Measurements from ENCODE around the gene PLAU.

The PLAU gene

GRCh38 chr10:73931767-73932619, 21.1 kb downstream of the PLAU start:
- DNase-seq (ENCODE audit: extremely low spot score), result peak; percentile 75
- no peak for TF ChIP-seq CTCF (IDR thresholded peaks at IDR 0.05; ENCODE audit: control extremely low read depth, extremely low read depth, low read depth, missing control alignments)
- ChIA-PET POLR2A (no interaction called here), CTCF (interaction anchor here (0.7 to 24.1 kb wide), 14 partner anchors 8 to 161 kb away, joined by 3 to 566 read pairs (median 4); partner anchors contain the start of gene CAMK2G)

- no peak for TF ChIP-seq CTCF (IDR thresholded peaks at IDR 0.05; ENCODE audit: control extremely low read depth, extremely low read depth, low read depth, missing control alignments)
- ChIA-PET CTCF (interaction anchor here (0.9 to 24.1 kb wide), 13 partner anchors 7 to 161 kb away, joined by 3 to 566 read pairs (median 3); partner anchors contain the start of gene CAMK2G), POLR2A (no interaction called here)
- DNase-seq (ENCODE audit: extremely low spot score), result no peak
Measured at GRCh38 chr10:73932620-73933112, 21.7 kb downstream of the PLAU start.

DNA sequence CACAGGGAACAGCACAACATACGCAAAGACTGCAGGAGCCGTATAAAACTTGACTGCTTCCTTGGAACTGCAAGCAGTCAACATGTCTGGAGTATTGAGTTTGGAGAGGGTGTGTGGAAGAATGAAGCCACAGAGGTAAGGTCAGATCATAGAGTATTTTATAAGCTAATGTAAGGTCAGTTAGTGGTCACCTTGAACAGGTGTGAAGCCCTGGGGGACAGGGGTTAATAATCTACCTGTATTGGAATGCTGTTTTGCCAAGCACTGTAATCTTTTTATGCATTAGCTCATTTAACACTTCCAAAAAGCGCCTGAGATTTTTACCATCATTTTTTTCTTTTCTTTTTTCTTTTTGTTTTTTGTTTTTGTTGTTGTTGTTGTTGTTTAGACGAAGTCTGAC, 23.1 kb downstream of the PLAU start:
- ChIA-PET POLR2A (interaction anchor here (1.1 kb wide), 1 partner anchor 43 kb away, joined by 4 read pairs; no protein-coding TSS in a partner anchor), CTCF (interaction anchor here (1.1 to 24.1 kb wide), 6 partner anchors 6 to 147 kb away, joined by 3 to 566 read pairs (median 4); partner anchors contain the start of gene CAMK2G)

DNA sequence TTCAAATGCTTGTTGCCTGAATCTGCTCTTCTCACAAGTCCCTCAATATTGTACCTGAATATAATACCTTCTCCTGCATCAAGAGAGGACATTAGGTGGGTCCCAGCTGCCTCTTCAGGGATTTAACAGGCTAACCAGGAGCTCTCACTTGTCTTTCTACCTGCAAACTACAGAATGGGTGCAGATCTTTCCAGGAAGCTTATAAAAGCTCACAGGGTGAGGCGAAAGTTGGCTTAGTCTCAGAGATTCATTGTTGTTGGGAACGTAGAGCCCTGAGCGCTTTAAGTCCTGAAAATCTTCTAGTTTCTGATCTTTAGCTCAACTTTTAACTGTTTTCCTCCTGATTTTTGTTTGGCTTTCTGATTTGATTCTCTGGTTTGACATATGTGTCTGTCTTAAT, 25.0 kb downstream of the PLAU start:
- ChIA-PET POLR2A (interaction anchor here (0.5 kb wide), 1 partner anchor 16 kb away, joined by 4 read pairs; no protein-coding TSS in a partner anchor), CTCF (interaction anchor here (1.0 to 24.1 kb wide), 9 partner anchors 6 to 146 kb away, joined by 3 to 566 read pairs (median 4); partner anchors contain the start of gene CAMK2G)
- TF ChIP-seq CTCF (IDR thresholded peaks at IDR 0.05; ENCODE audit: control extremely low read depth, extremely low read depth, low read depth, missing control alignments), result no peak
- DNase-seq (ENCODE audit: extremely low spot score), result no peak

More for the DNA sequence above, 23.1 kb downstream of the PLAU start:
- no peak for DNase-seq (ENCODE audit: extremely low spot score)
- no peak for TF ChIP-seq CTCF (IDR thresholded peaks at IDR 0.05; ENCODE audit: control extremely low read depth, extremely low read depth, low read depth, missing control alignments)

DNA sequence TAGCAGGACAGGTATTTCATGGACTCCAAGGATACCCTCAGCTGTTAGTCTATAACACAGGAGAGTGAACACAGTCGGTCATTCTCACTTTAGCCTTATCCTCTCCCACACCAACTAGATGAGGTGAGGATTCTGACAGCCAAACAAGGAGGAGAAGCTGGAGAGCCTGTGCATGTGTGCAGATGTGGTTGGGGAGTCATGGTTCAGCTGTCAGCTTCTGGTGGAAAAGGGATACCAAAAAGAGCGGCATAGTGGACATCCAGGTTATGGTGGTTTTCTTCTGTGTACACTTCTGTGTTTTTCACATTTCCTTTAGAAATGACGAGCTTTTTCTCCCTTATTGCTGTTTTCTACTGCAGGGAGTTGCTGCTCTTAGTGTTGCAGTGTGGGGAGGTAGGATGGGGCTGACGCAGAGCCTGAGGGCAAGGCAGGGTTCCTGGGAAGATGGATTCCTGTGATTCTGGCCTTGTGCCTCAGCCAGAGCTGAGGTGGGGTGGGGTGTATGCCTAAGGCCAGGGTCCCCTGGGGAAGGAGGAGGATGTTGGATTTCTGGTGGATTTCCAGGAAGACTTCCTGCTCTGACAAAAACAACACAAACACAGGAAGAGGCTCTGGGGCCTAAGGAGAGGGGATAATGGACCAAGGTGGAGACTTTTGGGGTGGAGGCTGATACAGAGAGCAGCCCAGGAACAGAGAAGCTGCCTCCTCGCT, 26.6 kb downstream of the PLAU start:
- POLR2A ChIA-PET, result no interaction called here
- DNase-seq (ENCODE audit: extremely low spot score), result no peak
- TF ChIP-seq CTCF (IDR thresholded peaks at IDR 0.05; ENCODE audit: control extremely low read depth, extremely low read depth, low read depth, missing control alignments), result no peak
- CTCF ChIA-PET, result interaction anchor here (1.2 to 24.1 kb wide), 5 partner anchors 7 to 54 kb away, joined by 3 to 566 read pairs (median 4); partner anchors contain the start of gene CAMK2G

GRCh38 chr10:73940634-73941221, 29.8 kb downstream of the PLAU start:
- POLR2A ChIA-PET, result no interaction called here
- TF ChIP-seq CTCF (IDR thresholded peaks at IDR 0.05; ENCODE audit: control extremely low read depth, extremely low read depth, low read depth, missing control alignments), result peak; percentile 96
- peak; percentile 89 for DNase-seq (ENCODE audit: extremely low spot score)
- CTCF ChIA-PET, result interaction anchor here (0.6 to 24.1 kb wide), 59 partner anchors 8 to 1295 kb away, joined by 3 to 566 read pairs (median 5); partner anchors contain the start of genes CAMK2G, COMTD1 and PLAU
